GM18505 (cell line): ENCODE data around the gene CENPW.

Experiments
- ATAC-seq: cut with Tn5 transposase; IDR thresholded peaks from one replicate; pipeline ENCODE4 v1.9.1; 2021; ENCODE audit not compliant: unreplicated experiment
- POLR2A ChIP-seq: IDR thresholded peaks from 4 replicates; pipeline ENCODE4 v1.6.1; 2011; ENCODE audit warnings: borderline replicate concordance; ENCODE audit not compliant: insufficient read depth, insufficient read length; ENCODE audit errors: extremely low read depth

CENPW gene

DNA sequence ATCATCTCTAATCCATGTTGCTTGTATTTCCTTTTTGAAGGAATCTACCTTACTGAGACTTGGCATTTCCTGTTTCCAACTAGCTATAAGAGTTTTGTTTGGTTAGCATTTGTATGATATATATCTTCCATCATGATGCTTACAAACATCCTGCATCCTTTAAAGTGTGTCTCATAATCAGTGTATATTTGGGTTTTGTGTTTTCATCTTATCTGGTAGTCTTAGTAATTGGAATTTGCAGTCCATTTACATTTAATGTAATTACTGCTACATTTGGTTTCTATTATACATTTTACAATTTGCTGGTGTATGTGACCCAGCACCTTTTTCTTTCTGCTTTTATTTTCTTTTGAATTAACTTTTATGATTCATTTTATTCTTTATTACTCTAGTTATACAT is 12.6 kb downstream of the CENPW start:
- no peak for ATAC-seq
- TF ChIP-seq POLR2A, result no peak

DNA sequence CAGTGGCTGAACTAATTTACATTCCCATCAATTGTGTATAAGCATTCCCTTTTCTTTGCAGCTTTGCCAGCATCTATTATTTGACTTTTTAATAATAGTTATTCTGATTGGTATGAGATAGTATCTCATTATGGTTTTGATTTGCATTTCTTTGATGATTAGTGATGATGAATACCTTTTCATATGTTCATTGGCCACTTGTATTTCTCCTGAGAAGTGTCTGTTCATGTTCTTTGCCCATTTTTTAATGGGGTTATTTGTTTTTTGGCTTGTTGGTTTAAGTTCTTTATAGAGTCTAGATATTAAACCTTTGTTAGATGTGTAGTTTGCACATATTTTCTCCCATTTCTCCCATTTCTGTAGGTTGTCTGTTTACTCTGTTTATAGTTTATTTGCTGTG is 16.6 kb downstream of the CENPW start:
- no peak for ATAC-seq
- no peak for TF ChIP-seq POLR2A

DNA sequence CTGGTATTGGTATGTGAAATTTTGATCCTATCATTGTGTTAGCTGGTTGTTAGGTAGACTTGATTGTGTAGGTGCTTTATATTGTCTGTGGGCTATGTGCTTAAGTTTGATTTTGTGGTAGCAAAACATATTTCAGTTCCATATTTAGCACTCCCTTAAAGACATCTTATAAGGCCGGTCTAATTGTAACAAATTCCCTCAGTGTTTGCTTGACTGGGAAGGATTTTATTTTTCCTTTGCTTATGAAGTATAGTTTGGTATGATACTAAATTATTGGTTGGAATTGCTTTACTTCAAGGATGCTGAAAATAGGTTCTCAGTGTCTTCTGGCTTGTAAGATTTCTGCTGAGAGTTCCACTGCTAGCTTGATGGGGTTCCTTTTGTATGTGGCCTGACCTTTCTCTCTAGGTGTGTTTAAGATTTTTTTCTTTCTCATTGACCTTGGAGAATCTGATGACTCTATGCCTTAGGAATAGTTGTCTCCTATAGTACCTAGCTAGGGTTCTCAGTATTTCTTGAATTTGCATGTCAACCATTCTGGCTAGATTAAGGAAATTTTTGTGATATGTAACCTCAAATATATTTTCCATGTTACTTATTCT is 20.1 kb downstream of the CENPW start:
- TF ChIP-seq POLR2A, result no peak
- no peak for ATAC-seq

DNA sequence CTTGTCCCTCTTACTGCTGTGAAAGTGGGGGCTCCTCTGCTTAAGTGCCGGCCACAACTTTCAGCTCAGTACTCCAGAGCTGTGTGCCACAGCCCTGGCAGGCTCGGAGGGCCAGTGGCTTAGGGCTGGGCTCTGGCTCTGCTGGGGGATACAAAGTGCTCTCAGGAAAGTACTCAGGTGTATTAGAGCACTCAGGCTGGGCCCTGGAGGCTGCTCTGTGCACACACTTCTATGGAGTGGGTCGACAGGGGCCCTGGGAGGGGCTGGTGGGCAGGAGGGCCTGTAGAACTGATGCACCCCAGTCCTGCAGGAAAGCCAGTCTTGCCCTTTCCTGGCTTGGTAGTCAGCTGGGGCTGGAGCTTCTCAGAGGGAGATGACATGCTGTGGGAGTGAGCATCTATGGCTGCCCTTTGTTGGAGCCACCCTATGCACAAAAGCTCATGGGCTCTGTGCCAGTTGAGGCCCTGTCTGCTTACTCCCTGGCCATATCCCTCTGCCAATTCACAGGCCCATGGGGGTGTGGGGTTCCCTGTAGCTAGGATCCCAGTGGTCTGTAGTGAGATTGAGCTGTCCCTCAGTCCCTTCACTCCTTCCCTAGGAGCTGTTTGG is 22.0 kb downstream of the CENPW start:
- TF ChIP-seq POLR2A, result no peak
- no peak for ATAC-seq

DNA sequence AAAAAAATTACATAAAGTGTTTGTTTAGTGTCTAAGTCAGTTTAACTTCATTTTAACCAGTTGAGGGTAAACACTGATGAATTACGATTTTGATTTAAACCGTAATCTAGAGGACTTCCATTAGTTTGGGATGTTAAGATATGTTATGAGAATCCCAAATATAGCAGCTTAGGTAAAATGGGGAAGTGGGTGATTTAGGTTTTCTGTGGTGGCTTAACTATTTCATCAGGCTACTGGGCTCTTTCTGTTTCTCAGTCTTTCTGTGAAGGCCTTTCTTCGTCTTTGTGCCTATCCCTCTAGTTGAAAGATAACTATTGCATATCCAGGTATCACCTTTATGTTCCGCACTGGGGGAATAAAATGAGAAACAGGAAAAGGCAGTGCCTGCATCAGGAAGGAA is 27.9 kb downstream of the CENPW start:
- peak; percentile 54 for ATAC-seq
- TF ChIP-seq POLR2A, result no peak

DNA sequence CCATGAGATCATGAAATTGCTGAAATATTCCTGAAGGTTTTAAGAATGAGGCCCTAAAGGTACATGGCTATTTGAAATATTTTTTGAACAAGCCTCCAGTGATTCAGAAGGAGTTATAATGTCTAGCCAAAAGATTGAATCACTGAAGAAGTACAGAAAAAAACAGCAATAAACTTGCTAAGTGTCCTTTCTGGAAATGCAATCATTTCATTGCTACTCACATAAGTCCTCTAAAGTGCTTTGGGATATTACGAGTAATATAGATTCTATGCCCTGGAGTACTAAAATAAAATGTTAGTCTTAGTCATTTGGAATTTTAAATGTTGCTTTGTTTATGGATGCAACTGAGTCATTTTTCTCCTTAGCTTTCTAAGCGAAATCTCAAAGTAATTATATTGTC is 32.7 kb downstream of the CENPW start:
- no peak for ATAC-seq
- no peak for TF ChIP-seq POLR2A

DNA sequence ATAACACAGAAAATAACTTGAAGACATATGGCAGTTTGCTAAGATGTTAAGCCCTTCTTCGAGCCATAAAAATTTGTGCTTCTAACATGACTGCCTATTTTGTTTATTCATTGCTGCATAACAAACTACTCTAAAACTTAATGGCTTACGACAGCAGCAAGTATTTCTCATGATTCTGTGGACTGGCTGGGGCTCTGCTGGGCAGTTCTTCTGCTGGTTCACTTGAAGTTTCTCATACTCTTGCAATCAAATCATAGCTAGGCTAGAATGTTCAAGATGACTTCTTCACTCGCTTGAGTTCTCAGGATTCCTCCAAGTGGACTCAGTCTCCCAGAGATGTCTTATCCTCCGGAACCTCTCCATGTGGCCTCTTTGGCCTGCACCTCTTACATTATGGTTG is 33.4 kb downstream of the CENPW start:
- ATAC-seq, result no peak
- no peak for TF ChIP-seq POLR2A

DNA sequence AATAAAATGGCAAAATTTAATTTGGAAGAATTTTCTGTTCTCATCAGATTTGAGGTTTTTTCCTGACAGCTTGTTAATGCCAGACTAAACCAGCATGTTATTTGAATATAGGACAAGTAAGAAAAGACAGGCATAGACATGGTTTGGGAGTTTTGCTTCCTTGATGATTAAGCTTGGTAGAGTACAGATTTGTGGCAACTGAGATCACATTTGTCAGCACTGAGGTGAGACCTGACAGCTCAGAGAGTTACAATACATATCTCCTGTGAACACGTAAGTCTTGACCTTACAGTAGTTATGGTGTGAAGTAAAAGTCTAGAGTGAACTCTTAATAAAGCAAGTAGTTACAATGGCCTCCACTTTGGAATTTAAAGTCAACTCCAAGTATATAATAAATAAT is 34.5 kb downstream of the CENPW start:
- no peak for TF ChIP-seq POLR2A
- no peak for ATAC-seq

DNA sequence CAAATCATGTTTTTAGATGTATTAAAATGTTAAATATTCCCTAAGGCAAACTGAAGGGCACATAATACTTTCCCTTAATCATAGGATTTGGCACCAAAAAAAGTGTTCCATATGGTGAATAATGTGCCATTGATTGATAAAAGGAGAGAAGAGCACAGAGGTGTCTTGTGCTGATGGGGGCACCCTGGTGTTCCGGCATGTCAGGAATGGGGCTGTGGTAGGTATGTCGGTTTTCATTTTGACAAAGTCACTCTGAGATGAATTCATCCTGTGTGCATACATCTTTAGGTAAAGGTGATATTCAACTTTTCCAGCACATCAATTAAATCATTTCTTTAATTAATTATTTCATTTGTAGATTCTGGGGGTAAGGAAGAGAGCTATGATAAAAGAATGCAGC is 36.8 kb downstream of the CENPW start:
- no peak for TF ChIP-seq POLR2A

DNA sequence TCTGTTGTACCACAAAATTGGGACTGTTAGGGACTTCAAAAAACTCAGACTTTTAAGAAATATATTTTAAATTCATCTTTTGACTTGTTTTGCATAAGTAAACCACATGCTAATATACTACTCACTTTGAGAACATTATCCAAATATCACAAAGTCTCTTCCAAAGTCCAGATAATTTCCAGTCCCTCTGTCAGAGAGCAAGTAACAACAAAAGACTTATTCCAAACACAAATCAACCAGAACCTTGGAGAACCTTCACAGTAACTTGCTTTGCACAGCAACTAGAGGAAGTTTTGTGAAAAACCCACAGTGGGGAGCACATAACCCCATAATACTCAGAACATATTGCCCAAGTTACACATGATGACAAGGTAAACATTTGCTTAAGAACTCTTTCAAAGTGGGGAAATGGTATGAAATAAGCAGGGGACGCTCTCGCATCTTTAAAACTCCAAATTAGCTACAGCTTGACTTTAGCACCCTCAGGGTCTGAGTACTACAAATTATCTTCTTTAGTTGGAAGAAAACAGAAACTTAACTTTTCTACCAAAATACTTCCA is 37.8 kb downstream of the CENPW start:
- ATAC-seq, result no peak
- TF ChIP-seq POLR2A, result no peak

More for the DNA sequence above, 36.8 kb downstream of the CENPW start:
- no peak for ATAC-seq

DNA sequence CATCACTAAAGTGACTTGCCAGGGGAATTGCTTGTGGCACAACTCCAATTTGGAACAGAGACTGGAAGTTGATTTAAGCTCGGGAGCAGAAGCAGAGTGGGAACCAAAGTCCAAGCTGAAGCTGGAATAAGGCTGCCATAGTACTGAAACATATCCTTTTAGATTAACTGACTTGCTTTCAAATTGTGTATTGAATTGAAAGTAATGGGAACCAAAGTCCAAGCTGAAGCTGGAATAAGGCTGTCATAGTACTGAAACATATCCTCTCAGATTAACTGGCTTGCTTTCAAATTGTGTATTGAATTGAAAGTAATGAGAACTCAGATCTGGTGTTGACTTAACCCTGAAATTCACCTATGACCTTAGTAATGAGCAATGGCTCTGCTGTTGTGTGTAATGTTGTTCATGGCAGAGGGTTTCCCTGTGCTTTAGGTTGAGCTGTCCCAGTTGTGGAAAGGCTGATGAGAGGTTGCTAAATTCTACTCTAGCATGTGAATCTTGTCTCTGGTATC is 40.2 kb downstream of the CENPW start:
- ATAC-seq, result no peak
- TF ChIP-seq POLR2A, result no peak

DNA sequence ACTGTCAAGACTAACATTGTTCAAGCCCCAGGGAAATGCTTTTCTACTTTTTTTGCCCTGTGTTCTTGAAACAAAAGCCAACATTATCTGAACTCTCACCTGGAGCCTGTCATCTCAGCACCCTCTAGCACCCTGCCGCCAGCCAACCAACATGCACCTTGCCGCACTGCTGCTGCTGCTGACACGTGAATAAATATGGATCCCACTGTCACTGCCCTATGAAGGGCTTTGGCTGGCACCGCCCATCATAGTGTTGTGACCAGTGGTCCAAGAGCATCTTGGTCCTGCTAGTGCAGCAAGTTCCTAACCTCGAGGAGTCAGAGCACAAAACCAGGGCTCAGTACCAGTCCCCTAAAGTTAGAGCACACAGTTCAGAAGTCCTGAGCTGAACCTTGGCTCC is 41.6 kb downstream of the CENPW start:
- TF ChIP-seq POLR2A, result no peak
- ATAC-seq, result no peak

DNA sequence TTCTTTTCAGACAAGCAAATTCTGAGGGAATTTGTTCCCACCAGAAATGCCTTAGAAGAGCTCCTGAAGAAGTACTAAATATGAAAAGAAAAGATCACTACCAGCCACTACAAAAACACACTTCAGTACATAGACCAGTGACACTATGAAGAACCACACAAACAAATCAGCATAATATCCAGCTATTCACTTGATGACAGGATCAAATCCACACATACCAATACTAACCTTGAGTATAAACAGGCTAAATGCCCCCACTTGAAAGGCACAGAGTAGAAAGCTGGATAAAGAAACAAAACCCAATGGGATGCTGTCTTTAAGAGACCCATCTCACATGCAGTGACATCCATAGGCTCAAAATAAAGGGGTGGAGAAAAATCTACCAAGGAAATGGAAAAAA is 43.3 kb downstream of the CENPW start:
- TF ChIP-seq POLR2A, result no peak
- ATAC-seq, result no peak

DNA sequence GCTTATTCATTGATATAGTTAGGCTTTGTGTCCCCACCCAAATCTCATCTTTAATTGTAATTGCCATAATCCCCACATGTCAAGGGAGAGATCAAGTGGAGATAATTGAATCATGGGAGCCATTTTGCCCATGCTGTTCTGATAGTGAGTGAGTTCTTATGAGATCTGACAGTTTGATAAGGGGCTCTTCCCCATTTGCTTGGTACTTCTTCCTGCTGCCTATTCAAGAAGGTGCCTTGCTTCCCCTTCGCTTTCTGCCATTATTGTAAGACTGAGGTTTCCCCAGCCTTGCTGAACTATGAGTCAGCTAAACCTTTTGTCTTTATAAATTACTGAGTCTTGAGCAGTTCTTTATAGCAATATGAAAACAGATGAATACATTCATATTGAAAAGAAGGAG is 45.6 kb downstream of the CENPW start:
- TF ChIP-seq POLR2A, result no peak
- no peak for ATAC-seq
